Uterus (tissue), 2 donors: ENCODE results near the gene C5.

ENCODE experiments used
- CTCF ChIP-seq, 4 experiments: fragments of 200-600 bp in 2 of 4; fragments of 450-650 bp in 2 of 4; sonication (generic) in 2 of 4; IDR thresholded peaks; one replicate each; pipeline ENCODE4 v1.5.1; 2016 to 2019; ENCODE audit warnings: antibody characterized with exemption in 4 of 4, mild to moderate bottlenecking in 2 of 4, moderate library complexity in 1 of 4
- POLR2A ChIP-seq, 2 donors: fragments of 450-650 bp; IDR thresholded peaks; one replicate each; pipeline ENCODE4 v1.6.1; 2016; ENCODE audit warnings: antibody characterized with exemption in 2 of 2, mild to moderate bottlenecking in 1 of 2, moderate library complexity in 1 of 2

GRCh38 chr9:120916588-120916987 is 133.5 kb downstream of the C5 start:
- TF ChIP-seq CTCF (IDR thresholded peaks at IDR 0.05) (peak in 3 of 4 experiments; percentile 23 to 40 (median 38)), POLR2A (IDR thresholded peaks at IDR 0.05) (no peak)
